K562 (cell line): Measurements from ENCODE around the gene GNA15. TPM values are rescaled to one million over a fixed set of nuclear protein-coding genes. Genes with fewer than 3 reads are reported as not detected.

Experiments
- ATF6 ChIP-seq: sonication (generic); formaldehyde crosslinking; IDR thresholded peaks from 2 replicates; pipeline ENCODE4 v1.4.0; 2020; ENCODE audit warnings: mild to moderate bottlenecking, missing genetic modification reagents
- OTX1 ChIP-seq: fragments of 450-650 bp; formaldehyde crosslinking; IDR thresholded peaks from 2 replicates; pipeline ENCODE4 v1.4.0; 2022; ENCODE audit warnings: mild to moderate bottlenecking
- RERE ChIP-seq: sonication (generic); formaldehyde crosslinking; IDR thresholded peaks from 2 replicates; pipeline ENCODE4 v1.8.0; 2023; ENCODE audit warnings: missing genetic modification reagents, mild to moderate bottlenecking, borderline replicate concordance
- TAF7 ChIP-seq: fragments of 450-650 bp; IDR thresholded peaks from 2 replicates; pipeline ENCODE4 v1.6.1; 2016; ENCODE audit warnings: missing genetic modification characterization, missing compliant biosample characterization
- ZNF280A ChIP-seq: fragments of 450-650 bp; IDR thresholded peaks from 2 replicates; pipeline ENCODE4 v1.6.1; 2018; ENCODE audit warnings: mild to moderate bottlenecking, low read depth; ENCODE audit not compliant: partially characterized antibody
- ZNF830 ChIP-seq: fragments of 250-450 bp; sonication (Bioruptor Pico); IDR thresholded peaks from 2 replicates; pipeline ENCODE4 v1.5.0; 2021; ENCODE audit warnings: mild to moderate bottlenecking
- polyA plus RNA-seq, 8 experiments: library from polyadenylated mRNA; depleted of rRNA in 4 of 8; stranded (reverse) in 5 of 8; unstranded in 3 of 8; fragments of >200 nt; fragmentation: Nextera tagmentation in 2 of 8; fragmentation: Illumina TruSeq in 1 of 8; extraction: Ambion mirVana in 2 of 8; extraction: Trizol in 1 of 8; gene quantifications; 2 replicates each; pipeline versions ENCODE4 v1.2.1 to v1.2.3, GENCODE V29; 2011 to 2014; ENCODE audit warnings: inconsistent platforms in 1 of 8, missing spikeins in 1 of 8
- total RNA-seq, 7 experiments: library from RNA; depleted of rRNA in 6 of 7; stranded (reverse); fragments of >200 nt in 6 of 7; fragmentation: Illumina TruSeq in 2 of 7; extraction: Trizol in 2 of 7; gene quantifications; 2 replicates each; pipeline versions ENCODE4 v1.2.1 to v1.2.3, GENCODE V29; 2011 to 2021; ENCODE audit warnings: low replicate concordance in 1 of 7

Gene GNA15
- total and polyA plus RNA-seq, 9 of the 15 experiments (the other 6 are each of a cell fraction or from before 2014, with no cell fraction given), result 0.03 to 0.24 (median 0.11) TPM; not detected in 1

- no peak for TF ChIP-seq ZNF280A
- no peak for TF ChIP-seq TAF7 (tag)
- no peak for TF ChIP-seq OTX1 (CRISPR knock-in tag)
- no peak for TF ChIP-seq ZNF830
- TF ChIP-seq RERE, result no peak
- TF ChIP-seq ATF6, result no peak
These were observed 50.4 kb downstream of the GNA15 start (continued) for GRCh38 chr19:3186160-3186688.
